Measurements from ENCODE around the gene KXD1. TPM values are rescaled to one million over a fixed set of nuclear protein-coding genes. Genes with fewer than 3 reads are reported as not detected.
A peak's percentile ranks its signal among the peaks of the same experiment; 100 is the strongest.
"Not testable (repeated sequence)": the region's sequence is repeated elsewhere in the genome, so short reads cannot be mapped to it uniquely, and the experiment has no call there.

Gene KXD1
- total and polyA plus RNA-seq, 7 donors = 84.9 to 122 (median 118) TPM

DNA sequence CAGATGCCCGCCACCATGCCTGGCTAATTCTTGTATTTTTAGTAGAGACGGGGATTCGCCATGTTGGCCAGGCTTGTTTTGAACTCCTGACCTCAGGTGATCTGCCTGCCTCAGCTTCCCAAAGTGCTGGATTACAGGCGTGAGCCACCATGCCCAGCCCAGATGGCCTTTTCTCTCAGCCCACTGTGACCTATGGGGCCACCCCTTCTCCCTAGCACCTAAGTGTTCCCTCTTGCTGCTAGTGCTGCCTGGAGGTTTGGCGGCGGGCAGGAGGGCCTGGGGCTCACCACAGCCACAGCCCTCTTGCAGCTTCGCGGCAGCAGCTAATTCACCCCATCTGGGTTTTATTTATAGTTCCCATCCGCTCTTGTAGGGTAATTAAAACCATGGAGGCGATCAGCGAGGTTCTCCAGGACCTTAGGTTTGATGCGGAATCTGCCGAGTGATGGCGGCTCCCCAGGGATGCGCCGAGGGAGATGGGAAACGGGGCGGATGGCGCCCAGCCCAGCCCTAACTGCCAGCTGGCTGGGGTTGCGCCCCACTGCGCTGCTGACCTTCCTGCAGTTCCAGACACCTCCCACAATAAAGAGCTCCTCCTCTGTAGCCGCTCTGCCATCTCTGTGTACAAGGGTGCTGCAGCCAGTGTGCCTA is 34.2 kb downstream of the KXD1 start:
- TF ChIP-seq EP300 (IDR thresholded peaks at IDR 0.05) = no peak
- TF ChIP-seq POLR2A (IDR thresholded peaks at IDR 0.05) = no peak
- TF ChIP-seq, protein P1, sequence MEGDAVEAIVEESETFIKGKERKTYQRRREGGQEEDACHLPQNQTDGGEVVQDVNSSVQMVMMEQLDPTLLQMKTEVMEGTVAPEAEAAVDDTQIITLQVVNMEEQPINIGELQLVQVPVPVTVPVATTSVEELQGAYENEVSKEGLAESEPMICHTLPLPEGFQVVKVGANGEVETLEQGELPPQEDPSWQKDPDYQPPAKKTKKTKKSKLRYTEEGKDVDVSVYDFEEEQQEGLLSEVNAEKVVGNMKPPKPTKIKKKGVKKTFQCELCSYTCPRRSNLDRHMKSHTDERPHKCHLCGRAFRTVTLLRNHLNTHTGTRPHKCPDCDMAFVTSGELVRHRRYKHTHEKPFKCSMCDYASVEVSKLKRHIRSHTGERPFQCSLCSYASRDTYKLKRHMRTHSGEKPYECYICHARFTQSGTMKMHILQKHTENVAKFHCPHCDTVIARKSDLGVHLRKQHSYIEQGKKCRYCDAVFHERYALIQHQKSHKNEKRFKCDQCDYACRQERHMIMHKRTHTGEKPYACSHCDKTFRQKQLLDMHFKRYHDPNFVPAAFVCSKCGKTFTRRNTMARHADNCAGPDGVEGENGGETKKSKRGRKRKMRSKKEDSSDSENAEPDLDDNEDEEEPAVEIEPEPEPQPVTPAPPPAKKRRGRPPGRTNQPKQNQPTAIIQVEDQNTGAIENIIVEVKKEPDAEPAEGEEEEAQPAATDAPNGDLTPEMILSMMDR (IDR thresholded peaks at IDR 0.05) = no peak
- TF ChIP-seq POLR2AphosphoS5 (IDR thresholded peaks at IDR 0.05) = no peak
- 95% methylated on average over 22 of the region's 22 CpGs for WGBS, 2 donors
- H3K9me3 ChIP-seq = no peaks in the 10 kb centered on the region
- peaks cover 0 to 49% (median 42%) of the 10 kb centered on the region in 4 donors for H3K4me1 ChIP-seq
- intact Hi-C loops (cut with DNase I) = no loop called here
- no peak overlapping the region for H3K27ac ChIP-seq
- peaks cover 0 to 15% (median under 1%) of the 10 kb centered on the region in 3 donors for H3K27me3 ChIP-seq
- peaks cover 0 to 9% (median 4%) of the 10 kb centered on the region in 4 donors for H3K36me3 ChIP-seq
- DNase-seq = no peak
- no peak overlapping the region for H3K4me3 ChIP-seq

DNA sequence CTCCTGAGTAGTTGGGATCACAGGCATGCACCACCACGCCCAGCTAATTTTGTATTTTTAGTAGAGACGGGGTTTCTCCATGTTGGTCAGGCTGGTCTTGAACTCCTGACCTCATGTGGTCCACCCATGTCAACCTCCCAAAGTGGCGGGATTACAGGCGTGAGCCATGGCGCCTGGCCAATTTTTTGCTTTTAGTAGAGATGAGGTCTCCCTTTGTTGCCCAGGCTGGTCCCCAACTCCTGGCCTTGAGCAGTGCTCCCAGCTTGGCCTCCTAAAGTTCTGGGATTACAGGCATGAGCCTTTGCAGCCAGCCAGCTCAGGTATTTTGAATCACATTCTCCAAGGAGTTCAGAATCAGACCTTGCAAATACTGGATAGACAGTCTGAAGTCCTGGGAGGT is 35.1 kb downstream of the KXD1 start:
- H3K27me3 ChIP-seq = peaks cover under 1 to 23% (median 7%) of the 10 kb centered on the region in 3 donors
- DNase-seq; H3K36me3 ChIP-seq; intact Hi-C loops (cut with DNase I); H3K27ac ChIP-seq; H3K9me3 ChIP-seq; H3K4me3 ChIP-seq: not testable (repeated sequence)
- H3K4me1 ChIP-seq = peaks cover 0 to 47% (median 41%) of the 10 kb centered on the region in 4 donors
- 82% methylated on average over 5 of the region's 5 CpGs for whole genome bisulfite sequencing, 2 donors

DNA sequence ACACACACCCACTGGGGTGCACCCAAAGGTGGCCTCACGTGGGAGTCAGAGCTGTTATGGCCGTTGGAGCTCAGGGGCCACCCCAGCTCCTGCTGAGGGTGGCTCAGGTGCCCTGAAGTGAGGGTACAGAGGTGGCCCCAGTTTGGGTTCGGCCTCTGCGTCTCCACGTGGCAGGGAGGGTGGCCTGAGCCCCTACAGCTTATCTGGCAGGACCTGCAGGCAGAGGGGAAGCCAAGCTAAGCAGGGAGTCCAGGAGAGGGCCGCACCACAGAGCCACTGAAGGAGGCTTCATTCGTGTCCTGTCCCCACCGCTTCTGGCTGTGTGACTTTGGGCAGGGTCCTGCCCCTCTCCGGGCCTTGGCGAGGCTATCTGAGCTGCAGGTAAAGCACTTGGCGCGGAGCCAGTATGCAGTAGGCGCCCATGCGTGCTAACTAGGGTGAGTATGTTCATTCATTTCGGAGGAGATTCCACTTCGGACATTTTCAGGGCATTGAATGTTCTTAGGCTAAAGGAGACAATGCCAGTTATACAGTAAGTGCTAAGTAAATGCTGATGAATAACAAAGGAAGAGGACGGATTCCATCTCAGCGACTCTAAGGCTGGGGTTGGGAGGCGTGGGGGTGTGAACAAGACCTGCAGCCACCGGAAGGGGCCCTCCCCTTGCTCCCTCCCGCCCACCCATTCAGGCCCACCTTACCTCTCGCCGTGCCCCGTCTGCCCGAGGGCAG is 35.9 kb downstream of the KXD1 start:
- TF ChIP-seq POLR2AphosphoS5 (IDR thresholded peaks at IDR 0.05) (no peak), POLR2A (IDR thresholded peaks at IDR 0.05) (no peak), EP300 (IDR thresholded peaks at IDR 0.05) (no peak)
- TF ChIP-seq, protein P1 (IDR thresholded peaks at IDR 0.05) = no peak
- no peaks in the 10 kb centered on the region for H3K9me3 ChIP-seq
- intact Hi-C loops (cut with DNase I) = loop anchor here (1.0 kb wide), 1 partner anchor 254 kb away; no protein-coding TSS in a partner anchor
- peak overlapping the region in 2 of 4 donors; percentile 45 to 47 for H3K27ac ChIP-seq
- peaks cover 0 to 9% (median 4%) of the 10 kb centered on the region in 4 donors for H3K36me3 ChIP-seq
- WGBS, 2 donors = 41 to 45% methylated on average over 25 of the region's 25 CpGs
- peaks cover 8 to 31% (median 15%) of the 10 kb centered on the region in 3 donors for H3K27me3 ChIP-seq
- H3K4me3 ChIP-seq = peak overlapping the region in 3 of 4 donors; percentile 38 to 44 (median 39)
- no peak for DNase-seq
- H3K4me1 ChIP-seq = peaks cover 0 to 39% (median 35%) of the 10 kb centered on the region in 4 donors

DNA sequence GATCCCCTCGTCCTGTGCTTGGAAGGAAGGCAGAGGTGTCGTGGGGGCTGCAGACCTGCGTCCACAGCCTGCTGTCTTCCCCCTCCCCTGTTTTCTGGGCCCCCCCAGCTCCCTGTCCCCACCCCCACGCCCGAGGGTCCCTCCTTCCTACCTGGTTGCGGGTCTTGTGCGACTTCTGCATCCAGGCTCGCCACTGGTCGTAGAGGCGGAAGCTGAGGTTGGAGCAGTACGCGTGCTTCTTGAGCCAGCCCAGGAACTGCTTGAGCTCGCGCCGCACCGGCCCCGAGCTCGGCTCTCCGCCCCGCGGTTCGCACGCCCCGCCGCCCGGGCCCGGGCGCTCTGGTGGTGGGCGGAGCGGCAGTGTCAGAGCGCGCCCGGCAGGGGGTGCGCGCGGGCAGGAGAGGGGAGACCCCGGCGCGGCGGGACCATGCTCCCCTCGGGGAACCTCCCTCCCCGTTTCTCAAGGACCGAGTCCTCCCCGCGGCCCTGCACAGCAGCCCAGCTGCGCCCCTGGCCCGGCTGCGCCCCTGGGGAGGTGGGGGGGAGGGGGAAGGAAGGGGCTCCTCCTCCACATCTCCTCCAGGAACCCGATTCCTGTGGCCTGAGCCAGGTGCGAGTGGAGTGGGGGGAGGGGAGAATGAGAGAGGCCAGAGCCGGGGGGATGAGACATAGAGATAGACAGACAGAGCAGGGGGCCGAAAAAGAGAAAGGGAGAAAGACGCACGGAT is 36.6 kb downstream of the KXD1 start:
- peaks cover 12 to 38% (median 23%) of the 10 kb centered on the region in 3 donors for H3K27me3 ChIP-seq
- H3K4me1 ChIP-seq = peaks cover 0 to 34% (median 33%) of the 10 kb centered on the region in 4 donors
- TF ChIP-seq, protein P1 (IDR thresholded peaks at IDR 0.05) = peak in 3 of 4 experiments; percentile 39 to 94 (median 54)
- TF ChIP-seq POLR2AphosphoS5 (IDR thresholded peaks at IDR 0.05) (peak in 1 of 4 donors; percentile 23), POLR2A (IDR thresholded peaks at IDR 0.05) (no peak), EP300 (IDR thresholded peaks at IDR 0.05) (no peak)
- H3K4me3 ChIP-seq = peak overlapping the region; percentile 18 to 44 (median 38)
- H3K27ac ChIP-seq = peak overlapping the region in 2 of 4 donors; percentile 45 to 47
- intact Hi-C loops (cut with DNase I) = loop anchor here (1.0 kb wide), 1 partner anchor 253 kb away; no protein-coding TSS in a partner anchor
- no peaks in the 10 kb centered on the region for H3K9me3 ChIP-seq
- 1% methylated on average over 54 of the region's 54 CpGs for WGBS, 2 donors
- H3K36me3 ChIP-seq = peaks cover 0 to 9% (median 4%) of the 10 kb centered on the region in 4 donors
- DNase-seq = peak; percentile 90

Measured in sigmoid colon (tissue), 7 donors.